DOHH2 (cell line): ENCODE measurements around the gene GPR149.

ENCODE experiments used
- H3F3A ChIP-seq: fragments of 200-600 bp; sonication (generic), shearing (Covaris generic); 2 replicates; pipeline ENCODE4 v1.6.0; 2016; ENCODE audit warnings: antibody characterized with exemption, mild to moderate bottlenecking; ENCODE audit not compliant: control insufficient read depth, insufficient read depth
- H3K27ac ChIP-seq: fragments of 200-600 bp; sonication (generic); 2 replicates; pipeline ENCODE4 v1.5.1; 2014; ENCODE audit warnings: low read depth, mild to moderate bottlenecking, low read length, moderate library complexity
- H3K27me3 ChIP-seq: fragments of 200-600 bp; sonication (generic); 2 replicates; pipeline ENCODE4 v1.6.1; 2014; ENCODE audit warnings: mild to moderate bottlenecking, low read length, mixed read lengths; ENCODE audit not compliant: control insufficient read depth
- H3K36me3 ChIP-seq: fragments of 200-600 bp; sonication (generic); 2 replicates; pipeline ENCODE4 v1.6.1; 2014; ENCODE audit warnings: mild to moderate bottlenecking, low read length, moderate library complexity, mixed read lengths; ENCODE audit not compliant: control insufficient read depth
- H3K4me1 ChIP-seq: fragments of 200-600 bp; sonication (generic); 2 replicates; pipeline ENCODE4 v1.6.1; 2014; ENCODE audit warnings: mild to moderate bottlenecking, low read length, mixed read lengths; ENCODE audit not compliant: control insufficient read depth
- H3K4me2 ChIP-seq: fragments of 200-600 bp; sonication (generic); 2 replicates; pipeline ENCODE4 v1.6.0; 2014; ENCODE audit warnings: mild to moderate bottlenecking, low read length, moderate library complexity
- H3K4me3 ChIP-seq: fragments of 200-600 bp; sonication (generic); 2 replicates; pipeline ENCODE4 v1.5.1; 2014; ENCODE audit warnings: mild to moderate bottlenecking, low read length, mixed read lengths
- H3K79me2 ChIP-seq: fragments of 200-600 bp; sonication (generic); 2 replicates; pipeline ENCODE4 v1.6.1; 2014; ENCODE audit warnings: mild to moderate bottlenecking, low read length, mixed read lengths; ENCODE audit not compliant: control insufficient read depth
- H3K9me2 ChIP-seq: fragments of 200-600 bp; sonication (generic); replicated peaks from 2 replicates; pipeline ENCODE4 v1.6.1; 2014; ENCODE audit warnings: mild to moderate bottlenecking, low read length, mixed read lengths; ENCODE audit not compliant: control insufficient read depth
- H3K9me3 ChIP-seq: fragments of 200-600 bp; sonication (generic); 2 replicates; pipeline ENCODE4 v1.6.1; 2014; ENCODE audit warnings: antibody characterized with exemption, low read length, mixed read lengths; ENCODE audit not compliant: control insufficient read depth, insufficient read depth
- H4K20me1 ChIP-seq: fragments of 200-600 bp; sonication (generic); 2 replicates; pipeline ENCODE4 v1.6.0; 2014; ENCODE audit warnings: low read depth, mild to moderate bottlenecking, antibody characterized with exemption, low read length, moderate library complexity; ENCODE audit not compliant: control insufficient read depth, insufficient read depth
- CTCF ChIP-seq: fragments of 200-600 bp; sonication (generic); IDR thresholded peaks from one replicate; pipeline ENCODE4 v1.5.1; 2014; ENCODE audit warnings: antibody characterized with exemption, mild to moderate bottlenecking, low read depth, low read length; ENCODE audit not compliant: poor library complexity, severe bottlenecking
- EZH2phosphoT487 ChIP-seq: fragments of 200-600 bp; sonication (generic); IDR thresholded peaks from 2 replicates; pipeline ENCODE4 v1.6.1; 2017; ENCODE audit warnings: borderline replicate concordance, mild to moderate bottlenecking, antibody characterized with exemption, low read length, moderate library complexity, mixed read lengths

Gene GPR149

GRCh38 chr3:154361099-154361498 lies 68.9 kb downstream of the GPR149 start:
- Histone ChIP-seq H3K27me3 (no peaks in the 10 kb centered on the region), H3K36me3 (no peaks in the 10 kb centered on the region), H3K27ac (no peak overlapping the region), H3K4me3 (no peak overlapping the region), H3K4me1 (no peaks in the 10 kb centered on the region), H3K79me2 (no peaks in the 10 kb centered on the region), H3K9me3 (no peaks in the 10 kb centered on the region; the same call in 1 of the 2 replicates), H3F3A (no peaks in the 10 kb centered on the region), H3K9me2 (no peaks in the 10 kb centered on the region), H4K20me1 (no peaks in the 10 kb centered on the region), H3K4me2 (no peak overlapping the region)
- no peak for TF ChIP-seq CTCF
- TF ChIP-seq EZH2phosphoT487: no peak

- no peak overlapping the region for H3K27ac ChIP-seq
- H4K20me1 ChIP-seq: no peaks in the 10 kb centered on the region
- H3K79me2 ChIP-seq: no peaks in the 10 kb centered on the region
- no peaks in the 10 kb centered on the region for H3K27me3 ChIP-seq
- H3K4me3 ChIP-seq: no peak overlapping the region
- no peaks in the 10 kb centered on the region for H3K4me1 ChIP-seq
- no peak overlapping the region for H3K4me2 ChIP-seq
- no peaks in the 10 kb centered on the region for H3K36me3 ChIP-seq
- no peaks in the 10 kb centered on the region for H3F3A ChIP-seq
- H3K9me2 ChIP-seq: no peaks in the 10 kb centered on the region
- no peak for TF ChIP-seq CTCF
- no peak for TF ChIP-seq EZH2phosphoT487
- H3K9me3 ChIP-seq: no peaks in the 10 kb centered on the region
Measured at GRCh38 chr3:154356009-154356408, 74.0 kb downstream of the GPR149 start.

GRCh38 chr3:154349223-154349622 lies 80.8 kb downstream of the GPR149 start:
- Histone ChIP-seq H3K9me2 (no peaks in the 10 kb centered on the region), H3K27me3 (no peaks in the 10 kb centered on the region), H3F3A (no peaks in the 10 kb centered on the region), H3K9me3 (no peaks in the 10 kb centered on the region), H3K36me3 (no peaks in the 10 kb centered on the region), H3K4me3 (no peak overlapping the region), H3K27ac (no peak overlapping the region), H3K79me2 (no peaks in the 10 kb centered on the region), H3K4me2 (no peak overlapping the region), H4K20me1 (no peaks in the 10 kb centered on the region), H3K4me1 (no peaks in the 10 kb centered on the region)
- TF ChIP-seq CTCF (no peak), EZH2phosphoT487 (no peak)
